HCT116 (cell line): ENCODE data around the gene GCSAM. TPM values are rescaled to one million over a fixed set of nuclear protein-coding genes. Genes with fewer than 3 reads are reported as not detected.

Experiments
- ATAC-seq: fragments of 200-7000 bp; cut with Tn5 transposase; 2 replicates; pipeline ENCODE4 v1.9.1; 2020; ENCODE audit warnings: mild to moderate bottlenecking, moderate library complexity
- BruUV-seq: library from RNA; stranded (reverse); fragments of 400-500 nt; replicated peaks from 2 replicates; lab custom pipeline; 2021; lab: Mats Ljungman, UMichigan
- CTCF ChIA-PET: fragments of 300-600 bp; sonication (Branson Sonifier 250); formaldehyde crosslinking; loops from one replicate; lab custom pipeline; 2021; ENCODE audit warnings: antibody characterized with exemption; lab: Charles Lee
- POLR2A ChIA-PET: fragments of 300-600, 350-600 bp; sonication (Branson Sonifier 250); formaldehyde crosslinking; loops from one replicate; lab custom pipeline; 2021; ENCODE audit warnings: antibody characterized with exemption; lab: Charles Lee
- RAD21 ChIA-PET, 2 experiments: fragments of 300-600 bp; sonication (Branson Sonifier 250); formaldehyde crosslinking; loops; one replicate each; lab custom pipeline; 2023; ENCODE audit warnings: low total read pairs in 2 of 2; ENCODE audit not compliant: uncharacterized antibody in 2 of 2, unreplicated experiment in 2 of 2, low non-redundant PET in 1 of 2; lab: Charles Lee
- DNase-seq: peaks from one replicate; pipeline ENCODE4 v3.0.0-alpha.2; 2010; ENCODE audit warnings: low read depth, low spot score
- H2AFZ ChIP-seq: fragments of 200-600 bp; shearing (Covaris generic), sonication (generic); 2 replicates; pipeline ENCODE4 v1.6.1; 2017; ENCODE audit warnings: low read depth, mixed run types, mixed read lengths, antibody characterized with exemption, low read length; ENCODE audit not compliant: poor library complexity, severe bottlenecking
- H3K27ac ChIP-seq: 2 replicates; pipeline ENCODE4 v1.5.1; 2012; ENCODE audit warnings: low read depth, low read length
- H3K27me3 ChIP-seq: fragments of 200-600 bp; sonication (generic); 2 replicates; pipeline ENCODE4 v1.6.1; 2016; ENCODE audit warnings: mixed run types, low read length, mixed read lengths; ENCODE audit not compliant: insufficient read depth
- H3K36me3 ChIP-seq, 2 experiments: fragments of 200-500 bp in 1 of 2; fragments of 200-600 bp in 1 of 2; sonication (Bioruptor generic) in 1 of 2; sonication (generic) in 1 of 2; 2 replicates each; pipeline versions ENCODE4 v1.5.1 to v1.6.1; 2014 to 2016; ENCODE audit warnings: low read length in 2 of 2, inconsistent platforms in 1 of 2, mixed read lengths in 1 of 2, mixed run types in 1 of 2; ENCODE audit not compliant: insufficient read depth in 2 of 2, control insufficient read depth in 1 of 2
- H3K4me1 ChIP-seq, 2 experiments: fragments of 200-600 bp in 1 of 2; sonication (generic) in 1 of 2; 2 replicates each; pipeline versions ENCODE4 v1.5.1 to v1.6.1; 2012 to 2017; ENCODE audit warnings: low read length in 2 of 2, inconsistent platforms in 1 of 2, mild to moderate bottlenecking in 1 of 2, mixed read lengths in 1 of 2, mixed run types in 1 of 2, moderate library complexity in 1 of 2; ENCODE audit not compliant: insufficient read depth in 2 of 2, control insufficient read depth in 1 of 2
- H3K4me2 ChIP-seq: fragments of 200-600 bp; sonication (generic); 2 replicates; pipeline ENCODE4 v1.6.1; 2017; ENCODE audit warnings: mixed run types, low read length, mixed read lengths
- H3K4me3 ChIP-seq, 2 experiments: fragments of 200-600 bp in 1 of 2; sonication (generic) in 1 of 2; replicated peaks in 1 of 2; 2 replicates each; pipeline ENCODE4 v1.5.1; 2011 to 2016; ENCODE audit warnings: low read length in 2 of 2, control low read depth in 1 of 2, low read depth in 1 of 2, mild to moderate bottlenecking in 1 of 2, mixed read lengths in 1 of 2, mixed run types in 1 of 2
- H3K79me2 ChIP-seq: fragments of 200-600 bp; sonication (generic); 2 replicates; pipeline ENCODE4 v1.6.1; 2017; ENCODE audit warnings: mild to moderate bottlenecking, mixed run types, low read length, moderate library complexity, mixed read lengths; ENCODE audit not compliant: insufficient read depth
- H3K9ac ChIP-seq: fragments of 200-600 bp; sonication (generic); 2 replicates; pipeline ENCODE4 v1.6.1; 2016; ENCODE audit warnings: low read length, mixed read lengths
- H3K9me2 ChIP-seq: fragments of 200-600 bp; sonication (generic), shearing (Covaris generic); 2 replicates; pipeline ENCODE4 v1.6.1; 2017; ENCODE audit warnings: mixed run types, mild to moderate bottlenecking, moderate library complexity; ENCODE audit not compliant: insufficient read depth
- H3K9me3 ChIP-seq, 2 experiments: fragments of 200-500 bp in 1 of 2; fragments of 200-600 bp in 1 of 2; sonication (Bioruptor generic) in 1 of 2; sonication (generic) in 1 of 2; 2 replicates each; pipeline ENCODE4 v1.6.1; 2014 to 2017; ENCODE audit warnings: low read length in 2 of 2, mixed read lengths in 2 of 2, inconsistent platforms in 1 of 2, low read depth in 1 of 2, mild to moderate bottlenecking in 1 of 2, mixed run types in 1 of 2, moderate library complexity in 1 of 2; ENCODE audit not compliant: control insufficient read depth in 1 of 2, insufficient read depth in 1 of 2
- H4K20me1 ChIP-seq: fragments of 200-600 bp; sonication (generic), shearing (Covaris generic); 2 replicates; pipeline ENCODE4 v1.6.1; 2017; ENCODE audit warnings: mixed run types, mild to moderate bottlenecking, moderate library complexity; ENCODE audit not compliant: insufficient read depth
- CBX3 ChIP-seq: IDR thresholded peaks from 2 replicates; pipeline ENCODE4 v1.6.1; 2012; ENCODE audit warnings: low read depth
- CEBPB ChIP-seq: IDR thresholded peaks from 2 replicates; pipeline ENCODE4 v1.6.1; 2012; ENCODE audit warnings: low read depth
- ELF1 ChIP-seq: IDR thresholded peaks from 2 replicates; pipeline ENCODE4 v1.6.1; 2012; ENCODE audit warnings: low read depth, borderline replicate concordance
- EZH2 ChIP-seq: fragments of 200-600 bp; sonication (generic); IDR thresholded peaks from 2 replicates; pipeline ENCODE4 v1.6.1; 2017; ENCODE audit warnings: antibody characterized with exemption, mixed run types
- EZH2phosphoT487 ChIP-seq: fragments of 200-600 bp; IDR thresholded peaks from 2 replicates; pipeline ENCODE4 v1.6.1; 2018; ENCODE audit warnings: antibody characterized with exemption, borderline replicate concordance
- FOSL1 ChIP-seq: IDR thresholded peaks from 2 replicates; pipeline ENCODE4 v1.6.1; 2012; ENCODE audit warnings: low read depth
- POLR2A ChIP-seq: IDR thresholded peaks from 2 replicates; pipeline ENCODE4 v1.7.0; 2011; ENCODE audit warnings: borderline replicate concordance; ENCODE audit not compliant: insufficient read depth, insufficient read length; ENCODE audit errors: extremely low read depth
- SIN3A ChIP-seq: IDR thresholded peaks from 2 replicates; pipeline ENCODE4 v1.6.1; 2012; ENCODE audit warnings: low read depth
- SP1 ChIP-seq: IDR thresholded peaks from 2 replicates; pipeline ENCODE4 v1.6.1; 2012; ENCODE audit warnings: low read depth
- SRF ChIP-seq: IDR thresholded peaks from 2 replicates; pipeline ENCODE4 v1.6.1; 2012; ENCODE audit warnings: low read depth
- TCF7L2 ChIP-seq: IDR thresholded peaks from 2 replicates; pipeline ENCODE4 v1.7.0; 2011; ENCODE audit warnings: borderline replicate concordance, inconsistent platforms; ENCODE audit not compliant: insufficient read depth, insufficient read length; ENCODE audit errors: extremely low read depth
- ZFX ChIP-seq: fragments of 450-650 bp; IDR thresholded peaks from 2 replicates; pipeline ENCODE4 v1.6.1; 2017
- ZNF274 ChIP-seq: fragments of 200-500 bp; sonication (Bioruptor generic); IDR thresholded peaks from 2 replicates; pipeline ENCODE4 v1.6.1; 2014; ENCODE audit warnings: mild to moderate bottlenecking, low read depth, low read length, inconsistent platforms
- intact Hi-C: fragments of 100-400 bp; cut with micrococcal nuclease; formaldehyde crosslinking; loops from 2 replicates; pipeline ENCODE4 v1.10.0; 2022
- total RNA-seq: library from RNA; stranded (reverse); gene quantifications from one replicate; pipeline ENCODE4 v1.2.1, GENCODE V29; 2021; ENCODE audit not compliant: unreplicated experiment
- TF ChIP-seq, protein P1 (sequence below): IDR thresholded peaks from 2 replicates; pipeline ENCODE4 v1.6.1; 2012
- TF ChIP-seq, protein P2 (sequence below): IDR thresholded peaks from 2 replicates; pipeline ENCODE4 v1.6.1; 2012

The GCSAM gene
- total RNA-seq, 1 experiment from 2014 or later, result not detected

DNA sequence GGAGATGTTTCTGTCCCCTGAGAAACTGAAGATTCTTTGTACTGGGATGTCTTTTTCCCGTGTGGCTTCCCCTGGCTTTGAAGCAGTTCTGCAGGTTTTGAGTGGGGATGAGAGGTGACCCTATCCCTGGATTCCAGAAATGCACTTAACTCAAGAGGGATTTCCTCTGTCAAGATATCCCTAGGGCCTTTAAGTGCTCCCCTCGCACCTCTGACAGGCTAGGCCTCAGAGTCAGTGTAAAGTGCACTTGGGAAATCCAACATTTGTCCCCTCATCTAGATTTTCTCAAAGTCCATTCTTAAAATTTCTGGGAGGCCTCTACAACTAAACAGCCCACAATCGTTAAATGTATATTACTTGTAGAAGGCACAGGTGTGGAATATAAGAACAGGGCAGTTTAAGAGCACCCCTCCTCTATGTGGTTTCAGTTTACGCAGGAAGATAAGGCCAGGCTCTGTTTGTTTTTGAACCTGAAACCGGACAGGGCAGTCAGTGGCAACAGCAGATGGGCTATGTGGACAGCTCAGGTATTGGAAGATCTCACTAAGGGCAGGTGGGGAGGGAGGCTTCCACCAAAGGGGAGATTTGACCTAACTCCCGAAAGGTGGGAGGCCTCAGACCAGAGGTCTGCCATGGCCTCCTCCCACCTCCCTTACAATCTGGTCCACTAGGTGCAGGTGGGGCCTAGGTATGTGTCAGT lies 42.0 kb downstream of the GCSAM start:
- Histone ChIP-seq H3K4me1 (peaks cover 16 to 26% of the 10 kb centered on the region in 2 experiments; a peak in 3 of 4 replicates), H3K79me2 (peaks cover 75% of the 10 kb centered on the region), H3K4me2 (no peak overlapping the region), H3K36me3 (peaks cover 0 to 9% of the 10 kb centered on the region in 2 experiments; a peak in 1 of 4 replicates), H2AFZ (no peak overlapping the region), H3K9ac (no peak overlapping the region), H3K27me3 (no peaks in the 10 kb centered on the region), H3K4me3 (no peak overlapping the region), H3K9me3 (no peaks in the 10 kb centered on the region), H4K20me1 (no peaks in the 10 kb centered on the region), H3K9me2 (no peaks in the 10 kb centered on the region), H3K27ac (no peak overlapping the region)
- ChIA-PET RAD21 (no interaction called here), CTCF (no interaction called here), POLR2A (no interaction called here)
- no peak for ATAC-seq
- intact Hi-C loops, result no loop called here
- DNase-seq, result no peak
- TF ChIP-seq FOSL1 (no peak), TCF7L2 (no peak), EZH2phosphoT487 (no peak), ELF1 (no peak), CEBPB (no peak), SP1 (no peak), ZFX (no peak), POLR2A (no peak), SIN3A (no peak), ZNF274 (no peak), EZH2 (no peak), SRF (no peak), CBX3 (no peak)
- TF ChIP-seq, protein P1, sequence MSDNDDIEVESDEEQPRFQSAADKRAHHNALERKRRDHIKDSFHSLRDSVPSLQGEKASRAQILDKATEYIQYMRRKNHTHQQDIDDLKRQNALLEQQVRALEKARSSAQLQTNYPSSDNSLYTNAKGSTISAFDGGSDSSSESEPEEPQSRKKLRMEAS, result no peak
- TF ChIP-seq, protein P2, sequence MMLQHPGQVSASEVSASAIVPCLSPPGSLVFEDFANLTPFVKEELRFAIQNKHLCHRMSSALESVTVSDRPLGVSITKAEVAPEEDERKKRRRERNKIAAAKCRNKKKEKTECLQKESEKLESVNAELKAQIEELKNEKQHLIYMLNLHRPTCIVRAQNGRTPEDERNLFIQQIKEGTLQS, result no peak
- no TSS peak for BruUV-seq
